ENCODE measurements around the gene BARX1. TPM values are rescaled to one million over a fixed set of nuclear protein-coding genes. Genes with fewer than 3 reads are reported as not detected.

Gene BARX1
- total RNA-seq, 1 experiment from 2014 or later: 8.9 TPM

DNA sequence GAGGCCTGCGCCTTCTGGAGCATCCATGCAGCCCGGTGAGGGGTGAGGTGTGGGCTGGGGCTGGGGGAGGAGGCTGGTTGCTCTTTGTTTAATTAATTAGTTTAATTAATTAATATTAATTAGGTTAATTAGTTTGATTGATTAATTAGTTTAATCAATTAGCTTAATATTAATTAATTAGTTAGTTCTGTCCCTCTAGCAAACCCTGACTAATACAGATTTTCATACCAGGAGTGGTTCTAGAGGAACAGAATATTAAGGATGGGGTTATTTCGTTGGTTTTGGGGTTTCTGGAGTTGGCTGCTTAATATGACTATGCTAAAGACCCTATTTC, 14.1 kb upstream of the BARX1 start:
- TF ChIP-seq HMGA2 (CRISPR knock-in tag; IDR thresholded peaks at IDR 0.05): peak; percentile 60; the same call in 1 of the 2 replicates
- no peak for TF ChIP-seq ZNF263 (CRISPR knock-in tag; IDR thresholded peaks at IDR 0.05; ENCODE audit: low read depth)
- TF ChIP-seq ZNF281 (CRISPR knock-in tag; IDR thresholded peaks at IDR 0.05): no peak
- Mint-ChIP-seq H3K4me3 (no peak overlapping the region), H3K9me3 (peaks cover 37% of the 10 kb centered on the region), H3K4me1 (no peaks in the 10 kb centered on the region), H3K27me3 (ENCODE audit: low read depth) (peaks cover 9% of the 10 kb centered on the region), H3K27ac (no peak overlapping the region), H3K36me3 (peaks cover 26% of the 10 kb centered on the region)
- CTCF ChIA-PET: interaction anchor here (0.7 to 1.3 kb wide), 2 partner anchors 244 to 668 kb away, joined by 3 to 4 read pairs; no protein-coding TSS in a partner anchor
- POLR2A ChIA-PET: no interaction called here
- no peak for ATAC-seq
- DNase-seq (ENCODE audit: low spot score): no peak

DNA sequence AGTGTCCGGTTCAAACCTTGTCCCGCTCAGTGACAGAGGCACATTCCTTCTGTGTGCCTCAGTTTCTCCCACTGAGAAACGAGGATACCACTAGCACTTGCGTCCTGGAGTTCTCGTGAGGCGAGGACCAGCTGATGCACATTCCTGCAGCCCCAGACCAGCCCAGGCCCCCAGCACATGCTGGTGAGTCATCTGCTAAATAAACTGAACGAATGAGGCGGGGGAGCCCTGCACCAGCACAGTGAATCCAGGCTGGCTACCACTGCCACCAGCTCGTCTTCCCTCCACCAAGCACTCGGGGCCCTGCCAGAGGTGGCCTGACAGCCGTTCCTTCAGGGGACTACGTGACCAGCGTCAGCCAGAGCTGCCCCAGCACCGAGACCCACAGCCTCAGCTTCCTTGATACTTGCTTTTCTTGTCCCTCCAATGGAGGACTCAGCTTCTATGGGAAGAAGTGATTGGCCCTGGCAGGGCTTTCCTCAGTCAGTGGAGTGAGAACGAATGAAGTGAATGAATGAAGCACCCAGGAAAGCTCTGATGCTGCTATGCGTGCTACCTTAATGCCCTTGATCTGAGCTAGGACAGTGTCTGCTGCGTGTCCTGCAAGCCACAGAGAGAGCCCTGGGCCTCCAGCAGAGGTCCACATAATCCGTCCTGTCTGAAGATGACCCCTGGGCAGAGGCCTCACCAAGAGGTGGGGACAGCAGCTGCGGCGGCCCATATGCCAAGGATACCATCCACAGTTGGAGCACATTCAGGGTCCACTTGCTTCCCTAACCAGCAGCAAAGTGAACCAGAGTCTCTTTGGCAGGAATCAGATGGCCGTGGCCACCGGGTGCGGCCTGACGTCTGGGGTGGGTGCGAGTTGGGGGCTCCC, 13.5 kb upstream of the BARX1 start:
- no peak for DNase-seq (ENCODE audit: low spot score)
- peaks cover 33% of the 10 kb centered on the region for H3K9me3 Mint-ChIP-seq
- no peak overlapping the region for H3K4me3 Mint-ChIP-seq
- TF ChIP-seq E2F1 (CRISPR knock-in tag; IDR thresholded peaks at IDR 0.05) (no peak), RORB (CRISPR knock-in tag; IDR thresholded peaks at IDR 0.05) (no peak), SMAD3 (CRISPR knock-in tag; IDR thresholded peaks at IDR 0.05; ENCODE audit: borderline replicate concordance) (no peak), ATF6 (CRISPR knock-in tag; IDR thresholded peaks at IDR 0.05) (no peak), CREB1 (CRISPR knock-in tag; IDR thresholded peaks at IDR 0.05) (no peak), CREM (CRISPR knock-in tag; IDR thresholded peaks at IDR 0.05) (no peak), JAZF1 (CRISPR knock-in tag; IDR thresholded peaks at IDR 0.05) (no peak), FOXK1 (CRISPR knock-in tag; IDR thresholded peaks at IDR 0.05) (no peak), GTF2I (CRISPR knock-in tag; conservative IDR thresholded peaks at IDR 0.05) (no peak)
- TF ChIP-seq, protein P1, sequence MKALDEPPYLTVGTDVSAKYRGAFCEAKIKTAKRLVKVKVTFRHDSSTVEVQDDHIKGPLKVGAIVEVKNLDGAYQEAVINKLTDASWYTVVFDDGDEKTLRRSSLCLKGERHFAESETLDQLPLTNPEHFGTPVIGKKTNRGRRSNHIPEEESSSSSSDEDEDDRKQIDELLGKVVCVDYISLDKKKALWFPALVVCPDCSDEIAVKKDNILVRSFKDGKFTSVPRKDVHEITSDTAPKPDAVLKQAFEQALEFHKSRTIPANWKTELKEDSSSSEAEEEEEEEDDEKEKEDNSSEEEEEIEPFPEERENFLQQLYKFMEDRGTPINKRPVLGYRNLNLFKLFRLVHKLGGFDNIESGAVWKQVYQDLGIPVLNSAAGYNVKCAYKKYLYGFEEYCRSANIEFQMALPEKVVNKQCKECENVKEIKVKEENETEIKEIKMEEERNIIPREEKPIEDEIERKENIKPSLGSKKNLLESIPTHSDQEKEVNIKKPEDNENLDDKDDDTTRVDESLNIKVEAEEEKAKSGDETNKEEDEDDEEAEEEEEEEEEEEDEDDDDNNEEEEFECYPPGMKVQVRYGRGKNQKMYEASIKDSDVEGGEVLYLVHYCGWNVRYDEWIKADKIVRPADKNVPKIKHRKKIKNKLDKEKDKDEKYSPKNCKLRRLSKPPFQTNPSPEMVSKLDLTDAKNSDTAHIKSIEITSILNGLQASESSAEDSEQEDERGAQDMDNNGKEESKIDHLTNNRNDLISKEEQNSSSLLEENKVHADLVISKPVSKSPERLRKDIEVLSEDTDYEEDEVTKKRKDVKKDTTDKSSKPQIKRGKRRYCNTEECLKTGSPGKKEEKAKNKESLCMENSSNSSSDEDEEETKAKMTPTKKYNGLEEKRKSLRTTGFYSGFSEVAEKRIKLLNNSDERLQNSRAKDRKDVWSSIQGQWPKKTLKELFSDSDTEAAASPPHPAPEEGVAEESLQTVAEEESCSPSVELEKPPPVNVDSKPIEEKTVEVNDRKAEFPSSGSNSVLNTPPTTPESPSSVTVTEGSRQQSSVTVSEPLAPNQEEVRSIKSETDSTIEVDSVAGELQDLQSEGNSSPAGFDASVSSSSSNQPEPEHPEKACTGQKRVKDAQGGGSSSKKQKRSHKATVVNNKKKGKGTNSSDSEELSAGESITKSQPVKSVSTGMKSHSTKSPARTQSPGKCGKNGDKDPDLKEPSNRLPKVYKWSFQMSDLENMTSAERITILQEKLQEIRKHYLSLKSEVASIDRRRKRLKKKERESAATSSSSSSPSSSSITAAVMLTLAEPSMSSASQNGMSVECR (CRISPR knock-in tag; IDR thresholded peaks at IDR 0.05; ENCODE audit: borderline replicate concordance): no peak
- TF ChIP-seq, protein P2, sequence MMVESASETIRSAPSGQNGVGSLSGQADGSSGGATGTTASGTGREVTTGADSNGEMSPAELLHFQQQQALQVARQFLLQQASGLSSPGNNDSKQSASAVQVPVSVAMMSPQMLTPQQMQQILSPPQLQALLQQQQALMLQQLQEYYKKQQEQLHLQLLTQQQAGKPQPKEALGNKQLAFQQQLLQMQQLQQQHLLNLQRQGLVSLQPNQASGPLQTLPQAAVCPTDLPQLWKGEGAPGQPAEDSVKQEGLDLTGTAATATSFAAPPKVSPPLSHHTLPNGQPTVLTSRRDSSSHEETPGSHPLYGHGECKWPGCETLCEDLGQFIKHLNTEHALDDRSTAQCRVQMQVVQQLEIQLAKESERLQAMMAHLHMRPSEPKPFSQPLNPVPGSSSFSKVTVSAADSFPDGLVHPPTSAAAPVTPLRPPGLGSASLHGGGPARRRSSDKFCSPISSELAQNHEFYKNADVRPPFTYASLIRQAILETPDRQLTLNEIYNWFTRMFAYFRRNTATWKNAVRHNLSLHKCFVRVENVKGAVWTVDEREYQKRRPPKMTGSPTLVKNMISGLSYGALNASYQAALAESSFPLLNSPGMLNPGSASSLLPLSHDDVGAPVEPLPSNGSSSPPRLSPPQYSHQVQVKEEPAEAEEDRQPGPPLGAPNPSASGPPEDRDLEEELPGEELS (CRISPR knock-in tag; IDR thresholded peaks at IDR 0.05): no peak
- peaks cover 26% of the 10 kb centered on the region for H3K36me3 Mint-ChIP-seq
- no peak overlapping the region for H3K27ac Mint-ChIP-seq
- ATAC-seq: no peak
- ChIA-PET CTCF (interaction anchor here (0.7 to 1.3 kb wide), 2 partner anchors 16 to 245 kb away, joined by 3 to 4 read pairs; no protein-coding TSS in a partner anchor), POLR2A (no interaction called here)
- no peaks in the 10 kb centered on the region for H3K4me1 Mint-ChIP-seq
- peaks cover 9% of the 10 kb centered on the region for H3K27me3 Mint-ChIP-seq (ENCODE audit: low read depth)

Data from WTC11 (cell line).